ENCODE measurements around the gene ZBED2.
"Not testable (repeated sequence)": the region's sequence is repeated elsewhere in the genome, so short reads cannot be mapped to it uniquely, and the experiment has no call there.

ZBED2 gene

GRCh38 chr3:111571282-111571681, 23.9 kb downstream of the ZBED2 start:
- no peak for DNase-seq (ENCODE audit: low read depth)

- DNase-seq (ENCODE audit: low read depth): no peak
Measured at GRCh38 chr3:111570404-111571030, 24.6 kb downstream of the ZBED2 start.

- DNase-seq (ENCODE audit: low read depth): no peak
Measured at GRCh38 chr3:111568911-111569310, 26.2 kb downstream of the ZBED2 start.

GRCh38 chr3:111568355-111568754, 26.8 kb downstream of the ZBED2 start:
- DNase-seq (ENCODE audit: low read depth): no peak

GRCh38 chr3:111566844-111567243, 28.3 kb downstream of the ZBED2 start:
- DNase-seq (ENCODE audit: low read depth): no peak

GRCh38 chr3:111561902-111562301, 33.2 kb downstream of the ZBED2 start:
- DNase-seq (ENCODE audit: low read depth): not testable (repeated sequence)

- no peak for DNase-seq (ENCODE audit: low read depth)
Measured at GRCh38 chr3:111548756-111549155, 46.4 kb downstream of the ZBED2 start.

- DNase-seq (ENCODE audit: low read depth): no peak
Measured at GRCh38 chr3:111548092-111548491, 47.1 kb downstream of the ZBED2 start.

GRCh38 chr3:111547631-111548030, 47.5 kb downstream of the ZBED2 start:
- no peak for DNase-seq (ENCODE audit: low read depth)

GRCh38 chr3:111545349-111545748, 49.8 kb downstream of the ZBED2 start:
- no peak for DNase-seq (ENCODE audit: low read depth)
